NT2/D1 (cell line): ENCODE measurements around the gene ZNF496.

Source experiments
- SUZ12 ChIP-seq: IDR thresholded peaks from 2 replicates; pipeline ENCODE4 v1.6.1; 2011; ENCODE audit not compliant: insufficient read length, insufficient read depth; ENCODE audit errors: extremely low read depth
- YY1 ChIP-seq: IDR thresholded peaks from 2 replicates; pipeline ENCODE4 v1.6.1; 2011; ENCODE audit not compliant: insufficient read length, insufficient read depth
- ZNF274 ChIP-seq: IDR thresholded peaks from 2 replicates; pipeline ENCODE4 v1.6.1; 2011; ENCODE audit warnings: mild to moderate bottlenecking, low read depth, low read length

DNA sequence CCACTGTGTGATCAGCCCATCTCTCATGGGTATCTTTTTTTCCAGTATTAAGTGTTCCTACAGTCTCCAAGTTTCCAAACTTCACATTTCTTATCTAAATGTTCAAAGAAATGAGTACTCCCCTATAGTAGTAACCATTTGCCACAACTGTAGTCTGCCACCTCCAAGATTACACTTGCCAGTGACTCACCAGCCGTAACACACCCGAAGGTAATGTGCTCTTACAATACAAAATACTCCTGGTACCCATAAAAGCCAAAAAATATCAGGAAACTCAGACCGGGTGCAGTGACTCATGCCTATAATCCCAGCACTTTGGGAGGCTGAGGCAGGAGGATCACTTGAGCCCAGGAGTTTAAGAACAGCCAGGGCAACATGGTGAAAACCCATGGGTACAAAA, 20.5 kb upstream of the ZNF496 start:
- TF ChIP-seq YY1: no peak
- no peak for TF ChIP-seq ZNF274
- no peak for TF ChIP-seq SUZ12
